ENCODE results near the gene SLCO2B1.

Gene SLCO2B1

DNA sequence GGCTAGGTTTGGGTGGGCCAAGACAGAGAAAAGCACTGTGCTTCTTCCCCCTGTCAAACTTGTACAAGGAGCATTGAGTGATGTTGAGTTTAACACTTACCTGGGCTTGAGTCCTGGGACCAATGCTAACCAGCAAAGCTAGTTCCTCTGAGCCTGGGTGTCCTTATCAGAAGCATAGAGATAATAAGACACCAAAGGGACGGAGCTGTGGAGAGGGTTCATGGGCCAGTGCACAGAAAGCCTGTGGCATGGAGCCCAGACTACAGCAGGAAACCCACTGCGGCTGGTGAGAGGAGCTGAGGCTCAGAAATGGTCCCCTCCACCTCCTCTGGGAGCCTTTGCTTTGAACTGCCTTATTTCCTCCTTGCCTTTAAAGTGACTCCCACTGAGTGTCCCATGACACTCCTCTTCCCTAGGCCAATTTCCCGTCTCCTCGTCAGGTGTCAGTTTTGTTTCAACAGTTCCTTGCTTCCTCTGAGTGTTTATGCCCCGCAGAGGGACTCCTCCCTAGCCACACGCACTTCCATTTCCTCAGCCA, 9.4 kb downstream of the SLCO2B1 start:
- FAIRE-seq: no peak
- no peak for DNase-seq (ENCODE audit: extremely low spot score, insufficient read length, low read depth)

DNA sequence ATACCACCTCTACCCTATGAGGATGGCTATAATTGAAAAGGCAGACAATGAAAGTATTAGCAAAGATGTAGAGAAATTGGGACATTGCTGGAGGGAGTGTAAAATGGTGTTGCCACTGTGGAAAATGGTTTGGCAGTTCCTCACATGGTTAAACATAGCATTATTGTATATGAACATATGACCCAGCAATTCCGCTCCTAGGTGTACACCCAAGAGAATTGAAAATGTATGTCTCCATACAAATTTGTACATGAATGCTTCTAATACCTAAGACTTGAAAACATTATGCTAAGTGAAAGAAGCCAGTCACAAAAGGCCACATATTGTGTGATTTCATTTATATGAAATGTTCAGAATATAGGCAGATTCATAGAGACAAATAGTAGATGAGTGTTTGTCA, 10.0 kb downstream of the SLCO2B1 start:
- FAIRE-seq (no peak), DNase-seq (ENCODE audit: extremely low spot score, insufficient read length, low read depth) (no peak)

- FAIRE-seq (no peak), DNase-seq (ENCODE audit: extremely low spot score, insufficient read length, low read depth) (no peak)
Measured at GRCh38 chr11:75161506-75162095, 10.7 kb downstream of the SLCO2B1 start.

DNA sequence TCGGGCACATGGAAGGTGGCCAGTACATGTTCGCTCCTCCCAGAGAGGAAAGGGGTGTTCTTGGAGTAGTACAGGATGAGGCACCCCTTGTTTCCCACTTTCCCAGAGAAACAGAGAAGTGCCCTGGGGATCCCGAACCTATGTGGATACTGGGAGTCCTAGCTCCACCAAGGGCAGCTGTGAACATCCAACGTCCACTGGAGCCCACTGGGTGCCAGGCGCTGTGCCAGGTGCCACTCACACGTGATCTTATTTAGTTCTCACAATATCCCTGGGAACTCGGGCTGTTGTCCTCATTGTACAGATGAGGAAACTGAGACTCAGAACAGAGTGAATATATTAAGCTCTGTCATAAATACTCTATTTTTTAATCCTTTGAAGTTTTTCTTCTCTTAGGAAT, 12.0 kb downstream of the SLCO2B1 start:
- DNase-seq (ENCODE audit: extremely low spot score, insufficient read length, low read depth) (no peak), FAIRE-seq (no peak)

DNA sequence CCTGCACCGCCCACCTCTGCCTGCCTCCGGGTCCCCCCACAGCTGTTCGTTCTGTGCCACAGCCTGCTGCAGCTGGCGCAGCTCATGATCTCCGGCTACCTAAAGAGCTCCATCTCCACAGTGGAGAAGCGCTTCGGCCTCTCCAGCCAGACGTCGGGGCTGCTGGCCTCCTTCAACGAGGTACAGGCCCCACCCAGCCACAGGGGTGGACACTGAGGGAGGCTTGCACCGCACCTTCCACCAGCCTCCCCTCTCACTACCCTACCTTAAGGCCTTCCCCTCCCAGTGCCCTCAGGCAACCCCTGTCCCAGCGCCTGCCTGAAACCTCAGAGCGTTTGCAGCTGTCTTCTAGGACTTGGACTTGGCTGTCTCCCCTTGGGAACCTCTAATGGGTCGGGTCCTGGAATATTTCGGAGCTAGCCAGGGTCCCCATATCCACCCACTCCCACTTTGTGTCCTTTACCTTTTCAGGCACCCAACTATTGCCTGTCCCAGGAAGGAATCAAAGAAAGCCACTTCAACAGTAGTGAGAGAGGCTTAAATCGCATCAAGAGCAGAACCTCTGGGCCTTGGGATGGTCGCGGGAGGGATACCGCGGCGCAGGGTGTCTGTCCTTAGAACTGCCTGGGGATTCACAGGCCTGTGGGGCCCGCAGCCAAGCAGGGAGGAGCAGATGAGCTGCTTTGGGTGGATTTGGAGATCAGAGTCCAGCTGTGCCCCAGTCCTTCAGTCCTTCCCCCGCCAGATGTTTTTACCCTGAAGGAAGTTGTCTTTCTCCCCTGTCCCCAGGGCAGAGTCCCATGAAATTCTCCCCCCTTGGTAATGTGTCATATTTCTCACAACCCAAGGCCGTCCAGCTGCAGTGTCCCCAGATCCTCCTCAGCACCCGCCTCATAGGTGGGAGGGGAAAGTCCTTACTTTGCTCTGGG, 13.3 kb downstream of the SLCO2B1 start:
- FAIRE-seq: no peak
- DNase-seq (ENCODE audit: extremely low spot score, insufficient read length, low read depth): no peak

DNA sequence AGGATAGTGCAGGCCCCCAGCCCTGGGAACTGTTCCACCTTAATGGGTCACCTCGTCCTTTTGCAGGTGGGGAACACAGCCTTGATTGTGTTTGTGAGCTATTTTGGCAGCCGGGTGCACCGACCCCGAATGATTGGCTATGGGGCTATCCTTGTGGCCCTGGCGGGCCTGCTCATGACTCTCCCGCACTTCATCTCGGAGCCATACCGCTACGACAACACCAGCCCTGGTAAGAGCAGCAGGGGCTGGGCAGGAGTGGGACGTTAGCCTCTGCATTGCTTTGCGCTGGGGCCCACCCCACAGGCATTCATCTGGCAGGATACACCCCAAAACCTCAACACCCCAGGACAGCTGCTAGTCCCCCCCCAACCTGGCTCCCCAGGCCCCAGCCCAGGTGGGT, 14.8 kb downstream of the SLCO2B1 start:
- FAIRE-seq: no peak
- no peak for DNase-seq (ENCODE audit: extremely low spot score, insufficient read length, low read depth)

DNA sequence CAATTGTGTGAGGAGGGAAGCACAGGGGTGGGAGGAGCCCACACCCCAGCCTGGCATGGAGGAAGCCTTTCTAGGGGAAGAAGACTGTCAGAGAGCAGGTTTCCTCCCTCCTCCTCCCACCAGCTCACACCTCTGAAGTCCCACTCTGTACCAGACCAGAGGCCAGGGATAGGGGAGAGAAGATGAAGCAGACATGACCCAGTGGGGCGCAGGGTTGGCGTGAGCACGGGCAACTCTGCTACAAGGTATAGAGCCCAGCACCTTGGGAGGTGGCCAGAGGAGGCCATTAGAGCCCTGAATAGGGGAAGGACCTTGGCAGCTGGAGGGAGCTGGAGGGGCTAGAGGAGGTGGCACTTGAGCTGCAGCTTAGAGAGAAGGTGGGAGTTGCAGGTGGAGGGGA, 15.9 kb downstream of the SLCO2B1 start:
- DNase-seq (ENCODE audit: extremely low spot score, insufficient read length, low read depth) (no peak), FAIRE-seq (no peak)

GRCh38 chr11:75167617-75168016, 16.7 kb downstream of the SLCO2B1 start:
- no peak for FAIRE-seq
- no peak for DNase-seq (ENCODE audit: extremely low spot score, insufficient read length, low read depth)

DNA sequence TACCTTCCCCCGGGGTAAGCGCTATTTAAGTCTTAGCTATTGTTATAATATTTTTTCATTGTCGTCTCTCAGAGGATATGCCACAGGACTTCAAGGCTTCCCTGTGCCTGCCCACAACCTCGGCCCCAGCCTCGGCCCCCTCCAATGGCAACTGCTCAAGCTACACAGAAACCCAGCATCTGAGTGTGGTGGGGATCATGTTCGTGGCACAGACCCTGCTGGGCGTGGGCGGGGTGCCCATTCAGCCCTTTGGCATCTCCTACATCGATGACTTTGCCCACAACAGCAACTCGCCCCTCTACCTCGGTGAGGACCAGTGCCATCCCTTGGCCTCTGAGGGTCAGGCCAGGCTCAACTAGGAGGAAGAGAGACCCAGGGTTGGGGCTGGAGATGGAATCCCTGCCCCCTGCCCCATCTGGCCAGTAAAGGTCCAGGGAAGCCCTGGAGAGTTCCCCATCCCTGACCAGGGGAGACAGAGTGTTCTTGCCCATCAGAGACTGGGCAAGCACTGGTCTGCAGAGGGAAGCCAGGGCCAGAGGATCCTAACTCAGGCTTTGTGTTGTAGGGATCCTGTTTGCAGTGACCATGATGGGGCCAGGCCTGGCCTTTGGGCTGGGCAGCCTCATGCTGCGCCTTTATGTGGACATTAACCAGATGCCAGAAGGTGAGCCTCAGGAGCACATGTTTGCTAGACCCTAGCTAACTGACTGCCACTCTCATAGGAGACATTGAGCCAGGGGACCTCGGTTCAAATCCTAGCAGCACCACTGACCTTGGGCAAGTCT, 18.4 kb downstream of the SLCO2B1 start:
- no peak for FAIRE-seq
- no peak for DNase-seq (ENCODE audit: extremely low spot score, insufficient read length, low read depth)

DNA sequence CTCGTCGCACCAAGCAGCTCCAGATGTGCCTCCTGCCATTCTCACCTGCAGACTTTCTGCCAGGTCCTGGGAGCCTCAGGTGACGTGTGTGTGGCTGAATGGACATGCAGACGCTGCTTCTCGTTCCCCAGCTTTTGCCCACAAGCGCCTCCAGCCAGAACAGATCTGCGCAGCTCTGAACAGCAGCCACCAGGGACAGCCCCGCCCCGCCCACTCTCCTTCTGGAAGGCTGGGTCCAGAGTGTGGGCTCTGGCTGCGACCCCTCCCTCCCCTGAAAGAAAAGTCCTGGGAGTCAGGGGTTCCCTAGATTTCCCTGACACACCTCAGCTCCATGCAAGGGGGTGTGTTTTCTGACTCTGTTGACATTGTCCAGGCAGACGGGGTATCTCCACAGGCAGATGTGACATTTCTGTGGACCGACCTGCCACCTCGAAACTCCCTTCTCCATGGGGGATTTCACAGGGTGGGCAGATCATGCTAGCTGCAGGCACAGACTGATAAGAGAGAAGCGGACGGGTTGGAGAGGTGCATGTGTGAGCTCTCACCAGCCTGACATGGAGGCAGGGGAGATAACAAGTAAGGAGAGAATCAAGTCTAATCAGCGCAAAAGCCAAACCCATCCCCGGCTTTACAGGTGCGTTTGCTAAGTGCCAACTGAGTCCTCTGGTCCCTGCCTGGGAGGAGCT, 19.8 kb downstream of the SLCO2B1 start:
- DNase-seq (ENCODE audit: extremely low spot score, insufficient read length, low read depth) (no peak), FAIRE-seq (no peak)

- no peak for DNase-seq (ENCODE audit: extremely low spot score, insufficient read length, low read depth)
- no peak for FAIRE-seq
Measured at GRCh38 chr11:75173336-75173735, 22.4 kb downstream of the SLCO2B1 start.

DNA sequence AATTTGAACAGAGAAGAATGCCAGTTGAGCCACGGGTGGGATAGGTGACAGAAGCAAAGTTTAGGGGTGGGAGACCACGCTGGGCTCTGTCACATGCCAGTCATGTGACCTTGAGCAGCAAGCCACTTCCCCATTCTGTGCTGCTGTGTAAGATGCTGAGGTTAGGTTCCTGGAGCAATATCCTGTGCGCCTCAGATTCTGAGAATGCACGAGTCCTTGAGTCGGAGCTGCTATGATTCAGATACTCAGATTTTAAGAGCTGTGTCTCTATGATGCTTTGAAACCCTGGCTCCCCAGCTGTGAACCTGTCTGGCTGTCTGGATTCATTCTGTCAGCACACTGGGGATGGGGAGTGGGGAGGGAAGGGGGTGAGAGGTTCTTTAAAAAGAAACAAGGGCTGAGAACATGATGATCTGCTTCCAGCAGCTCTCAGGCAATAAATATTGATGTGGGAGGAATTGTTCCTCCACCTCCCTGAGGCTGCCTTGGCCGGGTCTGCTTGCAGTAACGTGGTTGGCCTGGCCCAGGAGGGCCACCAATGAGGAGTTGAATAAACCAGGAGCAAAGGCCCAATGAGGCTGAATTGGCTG, 24.0 kb downstream of the SLCO2B1 start:
- no peak for DNase-seq (ENCODE audit: extremely low spot score, insufficient read length, low read depth)
- no peak for FAIRE-seq

DNA sequence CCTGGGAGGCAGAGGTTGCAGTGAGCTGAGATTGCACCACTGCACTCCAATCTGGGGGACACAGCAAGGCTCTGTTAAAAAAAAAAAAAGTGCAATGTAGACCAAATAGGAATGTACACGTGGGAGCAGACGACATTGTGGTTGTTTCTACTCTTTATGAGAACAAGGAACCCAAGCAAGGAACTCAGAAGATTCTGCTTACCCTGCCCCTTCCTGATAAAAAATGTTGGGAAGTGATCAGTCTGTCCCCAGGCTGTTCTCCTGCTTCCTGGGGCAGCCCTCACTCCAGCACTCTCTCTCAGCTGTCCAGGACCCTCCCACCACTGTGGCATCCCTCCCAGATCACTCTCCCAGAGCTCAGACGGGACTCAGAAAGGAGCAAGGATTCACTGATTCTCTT, 31.8 kb downstream of the SLCO2B1 start:
- FAIRE-seq: no peak

DNA sequence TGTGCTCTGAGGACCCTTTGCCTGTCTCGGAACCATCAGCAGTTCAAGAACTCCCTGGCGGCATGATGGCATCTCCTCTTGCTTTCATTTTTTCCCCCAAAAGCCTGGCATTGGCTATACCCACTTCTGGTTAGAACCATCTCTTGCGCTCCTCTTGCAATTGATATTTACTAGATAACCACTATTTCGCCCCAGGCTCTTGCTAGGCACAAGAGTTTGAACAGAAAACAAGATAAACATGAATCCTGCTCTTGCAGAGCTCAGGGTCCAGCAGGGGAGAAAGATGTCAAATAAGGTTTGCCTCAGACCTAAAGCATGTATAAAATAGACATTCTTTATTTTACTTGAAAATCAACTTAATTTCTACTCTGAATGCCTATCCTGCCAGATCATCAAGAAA, 33.1 kb downstream of the SLCO2B1 start:
- DNase-seq (ENCODE audit: extremely low spot score, insufficient read length, low read depth): no peak
- FAIRE-seq: no peak

More for the DNA sequence above, 31.8 kb downstream of the SLCO2B1 start:
- no peak for DNase-seq (ENCODE audit: extremely low spot score, insufficient read length, low read depth)

DNA sequence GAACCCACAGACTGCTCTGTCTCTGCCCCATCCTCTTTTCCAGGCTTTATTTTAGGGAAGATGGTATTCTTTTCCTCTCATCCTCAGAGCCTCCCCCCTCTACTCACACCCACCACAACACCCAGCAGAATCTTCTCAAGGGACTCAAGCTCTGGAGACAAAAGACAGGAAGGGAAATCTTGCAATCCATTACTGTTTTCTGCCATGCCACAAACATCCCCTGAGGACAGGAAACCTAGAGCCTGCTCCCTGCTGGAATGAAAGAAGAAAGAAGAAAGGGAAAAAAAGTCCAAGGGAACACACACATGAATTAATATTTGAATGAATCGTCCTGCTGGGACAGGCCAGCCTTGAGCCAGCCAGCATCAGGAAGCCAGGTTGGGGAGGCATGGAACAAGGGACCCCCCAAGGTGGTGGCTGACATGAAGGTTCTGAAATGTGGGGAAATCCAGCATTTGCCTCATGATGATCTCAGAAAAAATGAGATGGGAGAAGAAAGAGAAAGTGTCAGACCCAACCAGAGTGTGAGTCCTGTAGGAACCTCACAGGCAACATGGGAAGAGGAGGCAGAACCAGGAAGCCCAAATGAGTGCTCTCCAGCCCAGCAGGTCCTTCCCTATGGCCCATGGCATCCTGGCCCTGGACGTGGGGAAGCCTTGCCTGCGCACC, 34.0 kb downstream of the SLCO2B1 start:
- FAIRE-seq (no peak), DNase-seq (ENCODE audit: extremely low spot score, insufficient read length, low read depth) (no peak)

DNA sequence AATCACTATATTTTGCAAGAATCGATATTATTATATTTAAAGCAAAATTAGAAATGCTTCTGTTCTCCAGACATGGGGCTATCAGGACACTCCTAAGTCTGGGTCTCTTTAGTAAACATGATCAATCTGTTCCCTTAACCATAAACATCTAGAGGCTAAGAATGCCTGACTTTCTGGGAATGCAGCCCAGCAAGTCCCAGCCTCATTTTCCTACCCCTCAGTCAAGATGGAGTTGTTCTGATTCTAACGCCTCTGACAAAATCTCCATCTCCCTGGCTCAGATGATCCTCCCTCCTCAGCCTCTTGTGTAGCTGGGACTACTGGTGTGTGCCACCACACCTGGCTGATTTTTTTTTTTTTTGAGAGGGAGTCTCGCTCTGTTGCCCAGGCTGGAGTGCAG, 35.0 kb downstream of the SLCO2B1 start:
- DNase-seq (ENCODE audit: extremely low spot score, insufficient read length, low read depth) (no peak), FAIRE-seq (no peak)

GRCh38 chr11:75186999-75187398, 36.1 kb downstream of the SLCO2B1 start:
- FAIRE-seq (no peak), DNase-seq (ENCODE audit: extremely low spot score, insufficient read length, low read depth) (no peak)

- DNase-seq (ENCODE audit: extremely low spot score, insufficient read length, low read depth) (no peak), FAIRE-seq (no peak)
Measured at GRCh38 chr11:75188671-75189070, 37.8 kb downstream of the SLCO2B1 start.

GRCh38 chr11:75189108-75189507, 38.2 kb downstream of the SLCO2B1 start:
- FAIRE-seq: no peak
- no peak for DNase-seq (ENCODE audit: extremely low spot score, insufficient read length, low read depth)

Data from GM18507 (cell line).